Stimulated activated CD4-positive, alpha-beta T cell treated with anti-CD3 and anti-CD28 coated beads, Interleukin-12 subunit alpha, Interleukin-12 subunit beta, amount 100 ng/mL, for 48 hours (primary cell): ENCODE data around the gene CPM.

Source experiments
- DNase-seq, 3 donors: peaks; one replicate each; pipeline ENCODE4 v3.0.0-alpha.2; 2020; ENCODE audit warnings: low read depth in 2 of 3, low spot score in 1 of 3

The CPM gene

DNA sequence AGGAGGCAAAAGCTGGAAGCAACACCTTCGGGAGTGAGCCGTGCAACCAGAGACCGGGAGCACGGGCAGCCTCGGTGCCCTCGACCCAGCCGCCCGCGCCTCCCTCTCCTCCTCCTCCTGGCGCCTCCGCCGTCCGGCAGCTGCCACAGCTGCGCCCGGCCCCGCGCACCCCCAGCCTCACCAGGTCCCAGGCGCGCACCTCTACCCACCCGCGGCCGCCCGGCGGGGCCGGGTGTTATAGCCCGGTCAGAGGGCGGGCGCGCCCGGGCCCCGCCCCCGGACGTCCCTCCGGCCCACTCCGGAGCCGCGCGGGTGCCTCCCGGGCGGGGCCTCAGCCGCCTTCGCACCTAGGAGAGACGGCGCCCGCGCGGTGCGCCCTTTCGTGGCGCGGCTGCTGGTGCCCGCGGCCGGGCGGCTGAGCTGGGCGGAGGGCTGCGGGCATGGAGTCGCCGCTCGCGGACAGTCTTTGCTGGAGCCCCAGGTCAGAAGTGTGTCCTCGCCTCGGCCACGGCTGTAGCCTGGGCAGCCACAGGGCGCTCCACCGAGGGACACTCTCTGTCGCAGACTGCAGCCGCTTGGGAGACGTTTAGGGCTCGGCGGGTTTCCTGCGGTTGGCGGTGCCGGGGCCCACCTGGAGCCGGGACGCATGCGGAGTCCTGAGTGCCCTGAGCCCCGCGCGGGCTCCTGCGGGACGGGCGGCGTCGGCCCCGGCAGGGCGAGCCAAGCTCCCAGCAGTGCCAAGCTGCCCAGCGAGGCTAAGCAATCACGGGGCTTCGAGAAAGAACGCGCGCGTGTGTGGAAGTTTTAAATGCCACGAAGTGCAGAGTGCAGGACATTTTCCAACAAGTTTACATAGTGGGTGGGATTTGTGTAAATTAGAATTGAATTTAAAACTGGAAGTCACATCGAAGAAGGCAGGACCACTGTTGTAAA, at the start of gene CPM:
TSS of gene CPM (minus strand) at position 211 of the 933 bp plus-strand sequence. CDS start 334 bp downstream, outside the sequence.
- DNase-seq = peak; percentile 44 to 74 (median 54)

DNA sequence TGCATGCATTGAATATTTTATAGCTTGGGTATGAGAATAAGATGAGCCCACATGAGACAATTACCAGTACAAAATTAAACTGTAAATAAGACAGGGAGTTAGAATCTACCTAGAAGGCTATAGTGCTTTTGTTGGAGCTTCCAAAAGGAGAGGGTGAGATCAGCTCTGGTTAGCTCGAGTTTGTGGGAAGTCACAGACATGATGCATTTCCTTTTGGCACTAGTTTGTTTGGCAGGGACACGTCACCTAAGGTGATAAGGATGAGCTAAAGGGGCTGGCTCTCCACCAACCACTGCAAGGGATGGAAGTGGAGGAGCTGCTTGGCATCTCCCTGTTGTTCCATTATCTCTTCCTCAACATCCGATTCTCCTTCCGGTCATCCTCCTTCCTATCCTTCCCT, 48.5 kb upstream of the CPM start:
- no peak for DNase-seq

DNA sequence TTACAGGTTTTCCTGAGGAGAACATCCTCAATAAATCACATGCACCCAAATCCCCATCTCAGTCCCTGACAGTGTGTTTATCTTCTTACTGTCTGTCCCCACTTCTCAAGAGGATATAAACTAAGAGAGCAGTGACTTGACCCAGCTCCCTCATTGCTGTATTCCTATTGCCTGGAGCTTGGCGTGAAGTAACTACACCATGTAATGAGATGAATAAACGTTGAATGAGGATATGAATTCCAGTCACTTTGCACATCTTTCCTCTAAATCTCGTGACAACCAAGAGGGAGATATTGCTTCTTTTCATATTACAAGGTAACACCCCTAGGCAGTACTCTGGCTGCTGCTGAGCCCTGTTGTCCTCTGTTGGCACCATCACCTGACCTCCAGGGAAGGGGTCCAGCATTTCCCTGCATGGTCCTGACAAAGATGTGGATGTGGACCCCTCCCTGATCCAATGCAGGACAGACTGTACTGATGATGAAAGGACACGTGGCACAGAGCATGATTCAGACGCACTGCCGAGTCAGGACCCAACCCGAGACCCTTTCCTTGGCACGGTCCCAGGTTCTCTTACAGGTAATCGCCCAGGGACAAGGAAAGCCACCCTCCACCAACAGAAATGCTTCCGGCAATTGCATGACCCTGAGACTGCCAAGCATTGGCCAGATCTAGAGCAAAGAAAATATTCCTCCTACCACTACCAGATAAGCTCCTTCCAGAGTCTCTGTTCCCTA, 47.7 kb upstream of the CPM start:
- DNase-seq = no peak

DNA sequence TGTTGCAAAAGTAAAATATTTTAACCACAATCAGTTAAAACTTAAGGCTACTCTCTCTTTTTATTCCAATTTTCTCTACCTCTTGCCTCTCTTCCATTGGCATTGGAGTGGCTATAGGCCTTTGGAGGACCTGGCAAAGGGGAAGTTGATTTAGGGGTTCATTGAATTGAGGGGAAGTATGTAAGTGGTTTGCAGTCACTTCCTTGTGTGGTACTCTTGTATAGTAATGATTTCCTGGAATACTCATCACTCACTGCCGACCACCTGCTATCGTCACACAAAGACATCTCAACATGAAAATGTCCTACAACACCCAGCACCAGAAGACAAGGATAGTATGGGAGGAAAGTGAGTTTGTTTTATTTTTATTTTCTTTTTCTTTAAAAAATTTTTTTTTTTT, 45.7 kb upstream of the CPM start:
- no peak for DNase-seq

DNA sequence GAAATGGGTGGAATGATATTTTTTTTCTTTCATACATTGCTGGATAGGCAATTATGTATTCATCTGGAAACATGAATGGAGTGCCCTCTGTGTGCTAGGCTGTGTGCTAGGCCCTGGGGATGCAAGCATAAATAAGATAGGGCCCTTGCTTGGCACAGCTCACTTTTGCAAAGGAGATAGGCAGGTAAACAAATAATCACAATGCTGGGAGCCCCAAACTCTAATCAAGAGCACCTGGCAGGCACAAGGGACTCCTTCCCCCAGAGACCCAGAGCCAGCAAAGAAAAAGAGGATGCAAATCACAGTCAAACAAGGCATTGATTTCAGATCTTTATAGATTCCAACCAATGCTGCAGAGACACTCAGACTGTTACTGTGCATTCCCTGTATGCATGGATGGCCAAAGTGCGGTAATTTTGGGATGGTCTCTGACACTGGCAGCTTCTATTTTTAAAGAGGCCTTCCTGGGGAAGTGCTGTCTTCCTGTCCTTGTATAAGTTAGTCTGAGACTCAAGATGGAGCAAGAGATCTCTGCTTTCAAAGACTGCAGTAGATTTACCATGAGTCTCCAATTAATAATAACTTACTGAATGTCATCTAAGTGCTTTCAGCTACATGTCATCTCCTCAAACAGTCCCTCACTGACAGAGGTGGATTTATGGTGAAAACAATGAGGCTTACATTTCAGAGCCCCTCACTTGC, 45.1 kb upstream of the CPM start:
- no peak for DNase-seq

DNA sequence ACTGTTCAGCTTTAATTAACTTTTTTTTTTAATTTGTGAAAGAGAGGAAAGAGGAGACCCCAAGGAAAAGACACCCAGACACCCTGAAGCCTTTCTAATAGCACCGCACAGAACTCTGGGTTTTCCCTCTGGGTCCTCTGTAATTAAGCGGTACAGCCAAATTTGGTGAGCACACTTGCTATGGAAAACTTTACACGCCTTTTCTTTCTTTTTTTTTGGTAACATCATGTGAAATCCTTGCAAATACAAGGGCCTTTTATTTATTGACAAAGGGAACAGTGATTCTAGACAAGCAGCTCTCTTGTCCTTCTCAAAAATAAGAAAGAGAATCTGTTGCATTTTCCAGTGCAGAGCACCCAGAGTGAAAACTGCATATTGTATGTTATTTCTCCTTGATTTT, 44.4 kb upstream of the CPM start:
- DNase-seq = no peak

DNA sequence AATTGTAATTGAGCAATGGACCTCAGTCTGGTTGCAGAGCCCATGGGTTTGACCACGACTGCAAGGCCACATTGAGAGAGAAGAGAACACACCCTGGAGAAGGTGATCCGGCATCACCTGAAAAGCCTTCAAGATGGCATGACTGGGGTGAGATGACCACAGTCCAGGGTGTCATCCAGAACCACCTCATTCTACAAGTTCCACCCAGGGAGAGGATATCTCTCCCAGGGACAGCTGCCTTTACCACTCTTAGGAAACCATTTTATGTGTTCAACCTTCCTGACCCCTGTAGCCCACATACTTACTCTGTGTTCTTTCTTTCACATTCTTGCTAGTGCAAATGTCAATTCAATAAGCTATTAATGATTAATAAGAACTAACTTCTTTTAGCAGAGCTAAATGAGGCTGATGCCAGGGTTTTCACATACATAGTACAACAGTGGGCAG, 43.4 kb upstream of the CPM start:
- DNase-seq = no peak

DNA sequence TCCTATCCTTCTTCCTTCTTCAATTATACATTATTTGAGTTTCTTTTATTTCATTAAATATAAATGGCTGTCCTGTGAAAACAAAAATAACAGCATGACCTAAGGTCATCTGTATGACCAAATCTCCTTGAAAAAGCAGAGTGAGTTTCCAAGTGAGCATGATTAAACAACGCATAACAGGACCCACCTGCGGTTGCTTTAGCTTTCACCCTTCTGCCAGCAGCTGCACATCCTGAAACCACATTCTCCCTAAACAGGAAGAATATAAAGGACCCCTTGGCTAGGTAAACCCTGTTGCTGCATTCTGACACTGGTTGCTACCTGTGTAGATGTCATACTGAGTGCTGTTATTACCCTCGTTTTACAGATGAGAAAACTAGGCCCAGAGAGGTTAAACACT, 42.8 kb upstream of the CPM start:
- DNase-seq = no peak

DNA sequence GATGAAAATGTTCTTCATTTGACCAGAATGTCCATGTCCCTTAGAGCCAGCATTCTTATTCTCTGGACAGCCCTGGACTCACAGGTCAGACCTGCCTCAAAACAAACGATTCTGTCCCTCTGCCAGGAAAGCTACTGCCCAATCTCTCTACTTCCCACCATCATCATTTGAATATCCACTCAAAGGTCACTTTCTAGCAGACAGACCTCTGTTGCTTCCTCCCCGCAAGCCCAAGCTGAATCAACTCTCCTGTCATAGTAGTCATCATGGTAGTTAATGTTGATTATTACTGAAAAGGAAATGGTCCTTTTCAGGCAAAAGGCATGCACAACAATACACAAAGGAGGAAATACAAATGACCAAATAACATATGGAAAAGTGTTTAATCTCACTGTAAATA, 39.6 kb upstream of the CPM start:
- DNase-seq = no peak

DNA sequence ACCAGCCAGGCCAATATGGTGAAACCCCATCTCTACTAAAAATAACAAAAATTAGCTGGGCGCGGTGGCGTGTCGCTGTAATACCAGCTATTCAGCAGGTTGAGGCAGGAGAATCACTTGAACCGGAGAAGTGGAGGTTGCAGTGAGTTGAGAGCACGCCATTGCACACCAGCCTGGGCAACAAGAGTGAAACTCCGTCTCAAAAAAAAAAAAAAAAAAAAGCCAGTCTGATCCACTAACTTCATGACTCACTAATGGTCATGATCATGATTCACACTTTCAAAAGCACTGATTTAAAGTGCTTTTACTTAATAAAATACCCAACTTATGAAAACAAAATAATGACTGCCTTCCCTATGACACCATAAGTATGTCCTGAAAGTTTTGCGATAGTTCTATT, 38.4 kb upstream of the CPM start:
- no peak for DNase-seq

DNA sequence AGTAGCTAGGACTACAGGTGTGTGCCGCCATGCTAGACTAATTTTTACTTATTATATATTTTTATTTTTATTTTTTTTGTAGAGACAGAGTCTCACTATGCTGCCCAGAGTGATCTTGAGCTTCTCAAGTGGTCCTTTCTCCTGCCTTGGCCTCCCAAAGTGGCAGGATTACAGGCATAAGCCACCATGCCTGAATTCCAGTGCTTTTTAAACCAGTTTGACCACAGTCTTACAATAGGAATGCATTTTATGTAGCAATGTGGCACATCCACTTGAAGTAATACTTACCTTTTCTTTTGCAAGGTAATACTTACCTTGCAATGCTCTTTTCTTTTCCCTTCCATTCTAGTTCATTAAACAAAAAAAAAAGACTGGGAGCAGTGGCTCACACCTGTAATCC, 38.0 kb upstream of the CPM start:
- no peak for DNase-seq

DNA sequence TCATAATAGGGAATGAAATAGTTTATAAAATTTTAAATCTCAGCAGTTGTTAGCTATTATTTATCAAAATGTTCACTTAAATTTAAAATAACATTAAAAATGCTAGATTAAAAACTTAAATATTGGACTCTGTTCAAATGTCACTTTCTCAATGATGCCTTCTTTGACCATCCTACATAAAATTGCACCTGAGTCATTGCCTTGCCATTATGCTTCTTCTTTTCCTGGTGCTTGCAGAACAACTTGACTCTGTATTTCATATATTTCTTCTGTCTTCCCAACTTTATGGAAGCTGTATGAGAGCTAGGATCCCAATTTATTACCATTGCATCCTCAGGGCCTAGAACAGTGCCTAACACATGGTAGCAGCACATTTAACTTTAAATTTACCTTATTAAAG, 37.3 kb upstream of the CPM start:
- DNase-seq = no peak

DNA sequence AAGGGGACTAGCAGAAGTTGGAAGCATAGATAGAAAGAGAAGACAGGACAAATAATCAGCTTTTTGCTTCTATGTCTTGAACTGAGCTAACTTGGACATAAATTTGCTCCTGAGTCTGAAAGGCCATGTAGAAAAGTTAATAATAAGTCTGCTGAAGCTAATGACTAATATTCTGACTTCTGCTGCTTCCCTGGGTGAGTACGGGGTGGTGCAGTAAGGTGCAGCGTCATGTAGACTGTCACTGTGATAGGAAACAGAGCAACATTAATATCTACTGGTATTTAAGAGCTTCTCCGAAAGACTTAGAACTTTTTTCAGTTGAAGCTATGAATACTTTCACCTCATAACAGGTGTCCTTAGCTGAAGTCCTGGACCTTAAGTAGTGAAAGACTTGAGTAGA, 34.1 kb upstream of the CPM start:
- no peak for DNase-seq

DNA sequence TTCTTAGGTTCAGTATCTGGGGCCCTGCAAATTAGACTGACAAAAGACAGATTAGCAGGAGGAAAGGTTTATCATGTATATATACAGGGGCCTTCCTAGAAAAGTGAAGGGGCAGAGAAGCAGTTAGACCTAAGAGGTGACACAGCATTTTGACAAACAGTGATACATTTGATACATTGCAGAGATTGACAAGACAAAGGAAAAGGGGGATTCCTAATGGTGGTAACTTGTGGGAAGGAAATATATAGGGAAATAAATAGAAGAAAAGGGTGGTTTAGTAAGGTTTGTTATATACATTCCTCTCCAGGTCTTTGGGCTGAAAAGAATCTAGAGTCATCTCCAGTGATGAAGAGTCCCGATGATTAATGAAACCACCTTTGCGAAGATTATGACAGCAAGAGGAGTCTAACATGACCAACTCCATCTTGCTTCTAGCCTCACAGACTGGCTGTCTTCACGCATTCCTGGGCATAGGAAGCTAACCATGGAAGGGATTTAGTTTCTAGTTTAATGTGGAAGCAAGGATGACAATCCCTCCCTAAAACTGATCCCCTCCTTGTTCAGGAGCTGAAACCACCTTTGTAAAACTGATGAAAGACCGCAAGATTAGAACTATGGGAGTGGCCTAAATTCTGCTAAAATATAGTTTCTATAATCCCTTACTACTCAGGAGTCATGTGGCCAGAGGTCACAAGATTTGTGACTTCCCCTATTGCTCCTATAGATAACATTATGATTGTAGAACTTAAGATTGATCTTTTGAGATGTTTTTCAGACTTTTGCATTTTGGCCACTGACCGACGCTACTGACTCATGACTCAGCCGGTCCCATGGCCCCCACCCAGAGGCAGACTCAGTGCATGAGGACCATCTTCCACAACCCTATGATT, 31.1 kb upstream of the CPM start:
- no peak for DNase-seq

DNA sequence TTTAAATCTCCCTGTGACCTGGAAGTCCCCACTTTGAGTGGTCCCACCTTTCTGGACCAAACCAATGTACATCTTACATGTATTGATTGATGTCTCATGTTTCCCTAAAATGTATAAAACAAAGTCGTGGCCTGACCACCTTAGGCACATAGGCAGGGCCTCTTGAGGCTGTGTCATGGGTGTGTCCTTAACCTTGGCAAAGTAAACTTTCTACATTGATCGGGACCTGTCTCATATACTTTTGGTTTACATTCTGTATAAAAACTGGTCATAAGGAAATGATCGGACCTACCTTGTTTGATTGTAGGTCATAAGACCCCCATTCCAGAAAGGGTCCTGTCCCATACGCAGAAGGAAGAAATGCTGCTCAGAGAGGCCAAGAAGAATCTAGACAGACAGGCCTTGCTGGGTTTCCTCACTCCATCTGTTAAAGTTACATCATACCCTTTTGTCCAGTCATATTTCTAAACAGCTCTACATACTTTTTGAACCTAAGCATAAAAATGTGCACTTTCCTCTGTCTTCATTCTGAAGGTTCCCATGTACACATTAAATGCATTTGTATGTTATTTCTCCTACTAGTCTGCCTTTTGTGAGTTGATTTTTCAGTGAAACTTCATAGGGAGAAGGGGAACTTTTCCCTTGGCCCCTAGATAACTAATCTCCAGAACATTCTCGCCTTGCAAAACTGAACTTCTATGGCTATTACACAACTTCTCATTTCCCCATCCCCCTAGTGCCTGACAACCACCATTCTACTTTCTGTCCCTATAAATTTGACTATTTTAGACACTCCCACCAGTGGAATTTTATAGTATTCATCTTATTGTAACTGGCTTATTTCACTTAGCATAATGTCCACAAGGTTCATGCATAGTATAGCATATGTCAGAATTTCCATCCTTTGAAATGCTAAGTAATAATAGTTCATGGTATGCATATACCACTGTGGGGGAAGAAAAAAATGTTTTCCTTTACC, 30.2 kb upstream of the CPM start:
- DNase-seq = no peak

DNA sequence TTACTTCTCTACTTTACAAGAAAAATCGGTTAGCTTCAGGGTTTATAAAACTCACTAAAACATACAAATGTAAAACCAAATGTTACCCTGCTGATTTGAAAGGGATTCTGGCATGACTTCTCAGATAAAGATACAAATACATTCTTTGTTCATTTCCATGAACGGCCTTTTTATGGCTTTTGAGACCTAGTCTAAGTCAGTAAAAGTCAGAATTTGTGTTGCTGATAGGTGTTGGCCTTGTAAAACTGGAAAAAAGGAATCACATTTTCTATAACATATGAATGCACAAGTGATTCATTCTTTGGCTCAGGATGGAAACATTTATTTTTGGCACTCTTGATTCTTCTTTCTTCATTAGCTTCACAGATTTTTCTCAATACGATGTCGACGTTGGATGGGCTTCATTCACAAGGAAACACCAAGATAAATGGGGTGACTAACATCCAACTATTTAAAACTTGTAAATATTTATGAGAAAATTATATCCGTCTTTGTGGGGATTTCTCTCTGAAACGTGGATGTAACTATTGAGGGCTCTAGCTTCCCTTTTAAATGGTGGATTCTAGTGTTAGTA, 27.0 kb upstream of the CPM start:
- DNase-seq = no peak

DNA sequence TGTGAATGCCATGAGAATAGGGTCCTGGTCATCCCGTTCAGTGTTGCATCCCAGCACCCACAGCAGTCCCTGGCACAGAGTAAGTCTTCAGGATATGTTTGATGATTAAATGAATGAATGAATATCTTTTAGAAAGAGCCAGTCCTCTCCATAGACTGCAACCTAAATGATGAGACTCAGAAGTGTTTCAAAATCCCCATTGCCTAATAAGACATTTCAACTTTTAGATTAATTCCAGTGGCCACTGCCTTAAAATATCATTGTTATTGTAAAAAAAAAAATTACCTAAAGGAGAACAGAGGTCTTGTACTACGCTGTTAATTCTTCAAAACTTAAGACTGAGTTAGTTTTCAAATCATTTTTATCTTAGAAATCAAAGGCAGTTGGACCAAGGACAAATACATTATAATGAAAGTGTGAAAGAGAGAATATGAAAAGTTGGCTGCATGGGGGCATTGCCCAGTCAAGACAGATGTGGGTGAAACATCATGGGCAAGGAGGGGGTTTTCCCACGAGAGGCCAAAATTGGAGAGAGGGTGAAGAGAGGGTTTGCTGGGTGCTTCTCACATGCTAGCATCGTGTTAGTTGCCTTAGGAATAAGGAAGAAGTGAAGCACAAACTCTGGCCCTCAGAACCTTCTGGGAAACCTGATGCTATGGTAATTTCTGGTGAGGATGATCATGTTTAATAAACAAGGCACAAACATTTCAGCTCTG, 26.3 kb upstream of the CPM start:
- no peak for DNase-seq

DNA sequence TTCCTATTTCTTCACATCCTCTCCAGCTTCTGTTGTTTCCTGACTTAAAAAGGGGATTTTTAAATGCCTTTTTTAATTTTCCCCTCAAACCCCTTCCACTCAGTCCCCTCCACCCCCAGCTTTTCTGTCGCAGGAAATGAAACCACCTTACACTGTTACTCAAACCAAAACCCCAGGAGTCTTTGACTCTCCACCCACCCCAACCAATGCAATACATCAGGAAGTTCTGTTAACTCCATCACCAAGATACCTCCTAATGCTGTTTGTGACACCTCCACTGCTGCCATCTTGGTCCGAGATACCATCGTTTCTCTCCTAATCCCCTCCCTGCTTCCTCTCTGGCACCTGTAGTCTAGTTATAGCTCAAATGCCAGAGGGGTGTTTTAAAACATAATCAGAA, 25.4 kb upstream of the CPM start:
- DNase-seq = peak; percentile 31 to 50 (median 36)

DNA sequence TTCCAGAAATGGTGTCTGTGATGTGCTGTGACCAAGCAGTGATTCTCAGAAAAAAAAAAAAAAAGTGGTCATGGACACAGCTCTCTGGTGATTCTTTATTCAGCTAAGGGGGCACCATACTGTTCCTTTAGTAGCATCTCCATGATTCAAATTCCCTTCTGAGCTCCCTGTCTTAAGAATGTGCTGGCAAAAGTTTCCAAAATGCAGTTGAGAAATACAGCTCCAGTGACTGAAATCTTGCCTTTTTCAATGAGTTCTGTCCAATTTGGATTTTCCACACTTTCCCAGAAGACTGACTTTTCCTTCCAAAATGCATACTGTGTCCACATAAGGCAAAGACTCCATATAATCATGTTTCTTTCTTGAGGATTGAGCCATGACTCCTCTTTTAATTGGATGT, 24.3 kb upstream of the CPM start:
- DNase-seq = no peak
